ENCODE measurements around the gene DAPK1. TPM values are rescaled to one million over a fixed set of nuclear protein-coding genes. Genes with fewer than 3 reads are reported as not detected.

The DAPK1 gene
- total RNA-seq, 1 donor from 2014 or later: 0.69 TPM

- intact Hi-C loops (cut with micrococcal nuclease): no loop called here
Observed at GRCh38 chr9:87610200-87611155, 112.8 kb downstream of the DAPK1 start.

- intact Hi-C loops (cut with micrococcal nuclease): no loop called here
Observed at GRCh38 chr9:87611776-87612175, 114.1 kb downstream of the DAPK1 start.

- intact Hi-C loops (cut with micrococcal nuclease): no loop called here
Observed at GRCh38 chr9:87612536-87612935, 114.9 kb downstream of the DAPK1 start.

- intact Hi-C loops (cut with micrococcal nuclease): no loop called here
Observed at GRCh38 chr9:87613265-87614111, 115.8 kb downstream of the DAPK1 start.

- intact Hi-C loops (cut with micrococcal nuclease): no loop called here
Observed at GRCh38 chr9:87614397-87614796, 116.7 kb downstream of the DAPK1 start.

GRCh38 chr9:87615136-87615535, 117.5 kb downstream of the DAPK1 start:
- intact Hi-C loops (cut with micrococcal nuclease): no loop called here

- intact Hi-C loops (cut with micrococcal nuclease): no loop called here
Observed at GRCh38 chr9:87615547-87616148, 118.0 kb downstream of the DAPK1 start.

- intact Hi-C loops (cut with micrococcal nuclease): no loop called here
Observed at GRCh38 chr9:87618226-87618625, 120.6 kb downstream of the DAPK1 start.

GRCh38 chr9:87618931-87619330, 121.3 kb downstream of the DAPK1 start:
- intact Hi-C loops (cut with micrococcal nuclease): no loop called here

GRCh38 chr9:87619346-87619745, 121.7 kb downstream of the DAPK1 start:
- intact Hi-C loops (cut with micrococcal nuclease): no loop called here

- intact Hi-C loops (cut with micrococcal nuclease): no loop called here
Observed at GRCh38 chr9:87620731-87621322, 123.2 kb downstream of the DAPK1 start.

GRCh38 chr9:87622098-87622497, 124.4 kb downstream of the DAPK1 start:
- intact Hi-C loops (cut with micrococcal nuclease): no loop called here

- intact Hi-C loops (cut with micrococcal nuclease): no loop called here
Observed at GRCh38 chr9:87622923-87623322, 125.3 kb downstream of the DAPK1 start.

GRCh38 chr9:87628346-87628745, 130.7 kb downstream of the DAPK1 start:
- intact Hi-C loops (cut with micrococcal nuclease): no loop called here

- intact Hi-C loops (cut with micrococcal nuclease): no loop called here
Observed at GRCh38 chr9:87629104-87629503, 131.4 kb downstream of the DAPK1 start.

GRCh38 chr9:87630266-87630665, 132.6 kb downstream of the DAPK1 start:
- intact Hi-C loops (cut with micrococcal nuclease): no loop called here

- intact Hi-C loops (cut with micrococcal nuclease): no loop called here
Observed at GRCh38 chr9:87630846-87631245, 133.2 kb downstream of the DAPK1 start.

GRCh38 chr9:87635656-87636501, 138.2 kb downstream of the DAPK1 start:
- intact Hi-C loops (cut with micrococcal nuclease): no loop called here

- intact Hi-C loops (cut with micrococcal nuclease): no loop called here
Observed at GRCh38 chr9:87638292-87638691, 140.6 kb downstream of the DAPK1 start.

GRCh38 chr9:87639949-87640348, 142.3 kb downstream of the DAPK1 start:
- intact Hi-C loops (cut with micrococcal nuclease): no loop called here
